ENCODE results near the gene ERBB4. TPM values are rescaled to one million over a fixed set of nuclear protein-coding genes. Genes with fewer than 3 reads are reported as not detected.
"Not testable (repeated sequence)": the region's sequence is repeated elsewhere in the genome, so short reads cannot be mapped to it uniquely, and the experiment has no call there.

Gene ERBB4
- total RNA-seq, 1 donor from 2014 or later = 1.7 TPM

DNA sequence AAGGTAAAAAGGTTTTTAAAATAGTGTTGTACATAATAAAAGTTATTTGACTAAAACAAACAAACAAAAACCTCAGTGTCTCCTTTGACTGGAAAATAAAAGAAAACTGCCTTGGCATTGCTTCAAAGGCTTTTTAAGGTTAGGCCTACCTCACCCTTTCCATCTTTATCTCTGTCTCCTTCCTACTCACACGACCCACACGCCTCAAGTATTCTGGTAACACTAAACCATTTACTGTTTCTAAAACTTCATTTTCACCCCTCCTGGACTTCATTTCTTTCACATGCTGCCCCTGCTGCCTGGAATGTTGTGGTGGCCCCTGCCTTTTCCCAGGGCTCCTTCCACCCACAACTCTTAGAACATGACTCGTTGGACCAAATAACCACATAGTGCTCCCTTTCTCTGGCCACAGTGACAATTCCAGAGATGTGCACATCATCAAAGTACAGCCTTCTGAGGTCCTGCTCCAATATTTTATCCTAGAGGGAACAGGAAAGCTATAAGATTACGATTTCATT lies 54.0 kb downstream of the ERBB4 start:
- intact Hi-C loops (cut with DNase I) = no loop called here
- no peaks in the 10 kb centered on the region for H3K4me1 ChIP-seq
- H3K27me3 ChIP-seq = no peaks in the 10 kb centered on the region
- no peak overlapping the region for H3K4me3 ChIP-seq
- TF ChIP-seq, protein P1, sequence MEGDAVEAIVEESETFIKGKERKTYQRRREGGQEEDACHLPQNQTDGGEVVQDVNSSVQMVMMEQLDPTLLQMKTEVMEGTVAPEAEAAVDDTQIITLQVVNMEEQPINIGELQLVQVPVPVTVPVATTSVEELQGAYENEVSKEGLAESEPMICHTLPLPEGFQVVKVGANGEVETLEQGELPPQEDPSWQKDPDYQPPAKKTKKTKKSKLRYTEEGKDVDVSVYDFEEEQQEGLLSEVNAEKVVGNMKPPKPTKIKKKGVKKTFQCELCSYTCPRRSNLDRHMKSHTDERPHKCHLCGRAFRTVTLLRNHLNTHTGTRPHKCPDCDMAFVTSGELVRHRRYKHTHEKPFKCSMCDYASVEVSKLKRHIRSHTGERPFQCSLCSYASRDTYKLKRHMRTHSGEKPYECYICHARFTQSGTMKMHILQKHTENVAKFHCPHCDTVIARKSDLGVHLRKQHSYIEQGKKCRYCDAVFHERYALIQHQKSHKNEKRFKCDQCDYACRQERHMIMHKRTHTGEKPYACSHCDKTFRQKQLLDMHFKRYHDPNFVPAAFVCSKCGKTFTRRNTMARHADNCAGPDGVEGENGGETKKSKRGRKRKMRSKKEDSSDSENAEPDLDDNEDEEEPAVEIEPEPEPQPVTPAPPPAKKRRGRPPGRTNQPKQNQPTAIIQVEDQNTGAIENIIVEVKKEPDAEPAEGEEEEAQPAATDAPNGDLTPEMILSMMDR (IDR thresholded peaks at IDR 0.05) = no peak
- no peak overlapping the region for H3K27ac ChIP-seq
- H3K36me3 ChIP-seq = no peaks in the 10 kb centered on the region
- DNase-seq (ENCODE audit: low spot score in 2 of 2) = no peak
- no peaks in the 10 kb centered on the region for H3K9me3 ChIP-seq

DNA sequence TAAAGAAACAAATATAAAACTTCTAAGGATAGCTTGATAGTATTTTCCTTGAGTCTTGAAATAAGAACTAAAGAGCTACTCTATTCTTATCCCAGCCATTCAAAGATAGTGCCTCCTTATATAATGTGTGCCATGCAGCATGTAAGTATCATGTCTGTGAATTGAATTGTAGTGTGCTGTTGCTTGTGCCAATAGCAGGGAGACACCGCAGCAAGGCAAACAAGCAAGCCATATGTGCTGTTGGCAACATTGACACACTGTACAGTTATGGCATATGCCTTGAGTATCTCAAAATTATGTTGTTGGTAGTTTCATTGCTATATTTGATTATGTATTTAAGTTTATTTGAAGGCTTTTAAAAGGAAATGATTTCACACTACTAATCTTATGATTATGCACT lies 58.2 kb downstream of the ERBB4 start:
- Histone ChIP-seq H3K36me3 (no peaks in the 10 kb centered on the region), H3K27me3 (no peaks in the 10 kb centered on the region), H3K9me3 (no peaks in the 10 kb centered on the region), H3K4me1 (no peaks in the 10 kb centered on the region), H3K27ac (no peak overlapping the region), H3K4me3 (no peak overlapping the region)
- intact Hi-C loops (cut with DNase I) = no loop called here
- no peak for DNase-seq (ENCODE audit: low spot score in 2 of 2)
- TF ChIP-seq, protein P1 (IDR thresholded peaks at IDR 0.05) = no peak

DNA sequence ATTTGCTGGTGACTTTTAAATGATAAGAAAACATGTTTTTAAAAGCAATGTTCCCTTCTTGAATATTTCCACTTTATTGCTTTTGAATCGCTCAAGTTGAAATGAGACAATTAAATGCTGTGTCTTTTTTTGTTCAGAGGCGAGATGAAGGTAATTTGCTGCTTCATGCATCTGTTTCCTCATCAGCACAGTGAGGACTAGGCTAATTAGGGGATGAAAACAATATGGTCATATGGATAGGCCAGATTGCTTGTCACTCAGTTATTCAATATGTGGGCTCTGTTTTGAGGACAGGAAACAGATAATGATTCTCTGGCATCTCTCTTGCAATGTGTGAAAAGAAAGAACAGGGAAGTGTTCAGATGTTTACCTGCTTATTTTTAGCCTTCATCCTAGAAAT lies 61.0 kb downstream of the ERBB4 start:
- no peak for DNase-seq (ENCODE audit: low spot score in 2 of 2)
- no peaks in the 10 kb centered on the region for H3K36me3 ChIP-seq
- no peak overlapping the region for H3K27ac ChIP-seq
- H3K9me3 ChIP-seq = no peaks in the 10 kb centered on the region
- no peak overlapping the region for H3K4me3 ChIP-seq
- TF ChIP-seq, protein P1 (IDR thresholded peaks at IDR 0.05) = no peak
- H3K27me3 ChIP-seq = no peaks in the 10 kb centered on the region
- intact Hi-C loops (cut with DNase I) = no loop called here
- H3K4me1 ChIP-seq = no peaks in the 10 kb centered on the region

DNA sequence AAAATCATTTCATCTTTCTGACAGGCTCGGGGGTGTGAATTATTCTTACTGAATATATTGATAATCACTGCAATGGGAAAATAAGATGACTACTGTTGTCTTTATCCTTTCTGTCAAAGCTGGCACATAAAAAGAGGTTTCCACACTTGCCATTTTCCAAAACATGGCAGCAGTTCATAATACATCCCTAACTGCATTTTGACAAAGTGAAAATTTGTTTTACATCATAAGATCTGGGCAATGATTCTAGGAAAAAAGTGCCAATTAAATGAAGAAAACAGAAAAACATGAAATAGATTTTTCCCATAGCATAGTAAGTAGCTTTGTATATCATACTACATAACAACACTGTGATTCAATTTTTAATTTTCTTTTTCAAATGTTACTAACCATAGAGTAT lies 65.4 kb downstream of the ERBB4 start:
- Histone ChIP-seq H3K27me3 (no peaks in the 10 kb centered on the region), H3K9me3 (no peaks in the 10 kb centered on the region), H3K36me3 (no peaks in the 10 kb centered on the region), H3K4me3 (no peak overlapping the region), H3K27ac (no peak overlapping the region), H3K4me1 (no peaks in the 10 kb centered on the region)
- TF ChIP-seq, protein P1 (IDR thresholded peaks at IDR 0.05) = no peak
- no peak for DNase-seq (ENCODE audit: low spot score in 2 of 2)
- intact Hi-C loops (cut with DNase I) = no loop called here

DNA sequence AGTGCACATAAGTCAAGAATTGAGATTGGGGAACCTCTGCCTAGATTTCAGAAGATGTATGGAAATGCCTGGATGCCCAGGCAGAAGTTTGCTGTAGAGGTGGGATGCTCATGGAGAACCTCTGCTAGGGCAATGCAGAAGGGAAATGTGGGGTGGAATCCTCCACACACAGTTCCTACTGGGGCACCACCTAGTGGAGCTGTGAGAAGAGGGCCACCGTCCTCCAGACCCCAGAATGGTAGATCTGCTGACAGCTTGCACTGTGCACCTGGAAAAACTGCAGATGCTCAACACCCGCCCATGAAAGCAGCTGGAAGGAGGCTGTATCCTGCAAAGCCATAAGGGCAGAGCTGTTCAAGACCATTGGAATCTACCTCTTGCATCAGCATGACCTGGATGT lies 71.1 kb downstream of the ERBB4 start:
- H3K9me3 ChIP-seq; H3K27ac ChIP-seq; intact Hi-C loops (cut with DNase I); DNase-seq (ENCODE audit: low spot score in 2 of 2); H3K27me3 ChIP-seq; H3K36me3 ChIP-seq; H3K4me3 ChIP-seq; H3K4me1 ChIP-seq: not testable (repeated sequence)

DNA sequence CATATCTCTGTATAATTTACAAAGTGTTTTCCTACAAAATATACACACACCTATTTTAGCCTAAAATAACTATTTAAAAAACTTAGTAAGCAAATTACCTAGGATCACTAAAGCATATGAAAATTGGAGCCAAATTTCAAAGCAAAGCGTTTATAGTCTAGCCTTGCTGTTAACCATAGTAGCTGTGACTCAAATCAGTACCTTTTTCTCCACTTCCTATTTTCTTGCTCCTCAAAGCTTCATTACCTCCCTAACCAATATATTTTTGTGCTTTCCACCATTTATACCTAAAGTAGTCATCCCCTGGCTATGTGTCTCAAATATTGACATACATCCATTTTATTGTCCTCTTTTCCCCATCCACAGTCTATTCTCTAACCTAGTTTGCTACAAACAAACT lies 73.1 kb downstream of the ERBB4 start:
- H3K9me3 ChIP-seq = no peaks in the 10 kb centered on the region
- intact Hi-C loops (cut with DNase I) = no loop called here
- no peaks in the 10 kb centered on the region for H3K27me3 ChIP-seq
- no peaks in the 10 kb centered on the region for H3K36me3 ChIP-seq
- H3K4me1 ChIP-seq = no peaks in the 10 kb centered on the region
- TF ChIP-seq, protein P1 (IDR thresholded peaks at IDR 0.05) = no peak
- no peak overlapping the region for H3K27ac ChIP-seq
- no peak for DNase-seq (ENCODE audit: low spot score in 2 of 2)
- no peak overlapping the region for H3K4me3 ChIP-seq

DNA sequence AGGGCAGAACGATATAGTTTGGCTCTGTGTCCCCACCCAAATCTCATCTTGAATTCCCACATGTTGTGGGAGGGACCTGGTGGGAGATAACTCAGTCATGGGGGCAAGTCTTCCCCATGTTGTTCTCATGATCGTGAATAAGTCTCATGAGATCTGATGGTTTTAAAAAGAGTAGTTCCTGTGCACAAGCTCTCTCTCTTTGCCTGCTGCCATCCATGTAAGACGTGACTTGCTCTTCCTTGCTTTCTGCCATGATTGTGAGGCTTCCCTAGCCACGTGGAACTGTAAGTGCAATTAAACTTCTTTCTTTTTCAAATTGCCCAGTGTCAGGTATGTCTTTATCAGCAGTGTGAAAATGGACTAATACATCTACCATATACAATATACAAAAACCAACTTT lies 76.9 kb downstream of the ERBB4 start:
- H3K36me3 ChIP-seq = not testable (repeated sequence)

More for the DNA sequence above, 76.9 kb downstream of the ERBB4 start:
- H3K4me3 ChIP-seq; DNase-seq (ENCODE audit: low spot score in 2 of 2); H3K9me3 ChIP-seq; H3K4me1 ChIP-seq; H3K27me3 ChIP-seq; H3K27ac ChIP-seq; intact Hi-C loops (cut with DNase I): not testable (repeated sequence)
